Measurements from ENCODE around the gene CLDN9.
A peak's percentile ranks its signal among the peaks of the same experiment; 100 is the strongest.

CLDN9 gene

DNA sequence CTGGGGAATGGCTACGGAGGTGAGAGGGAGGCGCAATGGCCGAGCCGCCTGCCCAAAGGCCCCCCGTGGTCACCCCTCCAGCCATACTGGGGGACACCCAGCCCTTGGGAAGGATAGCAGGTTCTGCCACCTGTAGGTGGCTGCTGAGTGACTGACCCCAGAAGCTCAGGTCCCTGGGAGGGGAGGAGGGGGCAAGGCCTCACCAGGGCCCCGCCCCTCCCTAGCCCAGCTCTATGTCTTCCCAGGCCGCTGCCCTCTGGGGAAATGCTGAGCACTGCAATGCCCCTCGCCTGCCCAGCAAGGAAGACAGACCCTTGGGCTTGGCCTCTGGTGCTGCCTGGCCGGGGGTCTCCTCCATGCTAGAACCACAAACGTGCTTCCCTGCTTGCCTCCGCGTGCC is 11.4 kb upstream of the CLDN9 start:
- Histone ChIP-seq H3K9ac (ENCODE audit: low read length) (no peak overlapping the region), H3K79me2 (ENCODE audit: low read length) (no peaks in the 10 kb centered on the region), H3F3A (ENCODE audit: insufficient read depth, low read length) (no peaks in the 10 kb centered on the region), H3K9me3 (replicated peaks; ENCODE audit: insufficient read depth, low read length) (no peaks in the 10 kb centered on the region), H3K27me3 (replicated peaks; ENCODE audit: insufficient read depth, low read length) (peaks cover 64% of the 10 kb centered on the region), H4K20me1 (ENCODE audit: insufficient read depth, low read length) (no peaks in the 10 kb centered on the region), H3K4me1 (ENCODE audit: low read length) (no peaks in the 10 kb centered on the region), H3K4me2 (ENCODE audit: low read depth, low read length) (no peak overlapping the region), H3K36me3 (replicated peaks; ENCODE audit: insufficient read depth, low read length) (no peaks in the 10 kb centered on the region), H3K9me2 (replicated peaks; ENCODE audit: insufficient read depth, low read length) (no peaks in the 10 kb centered on the region), H3K4me3 (ENCODE audit: low read length) (no peak overlapping the region), H2AFZ (ENCODE audit: low read length) (no peak overlapping the region), H3K27ac (ENCODE audit: low read length) (no peak overlapping the region)
- DNase-seq = no peak
- TF ChIP-seq EZH2phosphoT487 (IDR thresholded peaks at IDR 0.05; ENCODE audit: low read length) = no peak
- TF ChIP-seq EZH2 (optimal IDR thresholded peaks at IDR 0.05; ENCODE audit: low read depth, low read length) = no peak
- TF ChIP-seq, protein P1, sequence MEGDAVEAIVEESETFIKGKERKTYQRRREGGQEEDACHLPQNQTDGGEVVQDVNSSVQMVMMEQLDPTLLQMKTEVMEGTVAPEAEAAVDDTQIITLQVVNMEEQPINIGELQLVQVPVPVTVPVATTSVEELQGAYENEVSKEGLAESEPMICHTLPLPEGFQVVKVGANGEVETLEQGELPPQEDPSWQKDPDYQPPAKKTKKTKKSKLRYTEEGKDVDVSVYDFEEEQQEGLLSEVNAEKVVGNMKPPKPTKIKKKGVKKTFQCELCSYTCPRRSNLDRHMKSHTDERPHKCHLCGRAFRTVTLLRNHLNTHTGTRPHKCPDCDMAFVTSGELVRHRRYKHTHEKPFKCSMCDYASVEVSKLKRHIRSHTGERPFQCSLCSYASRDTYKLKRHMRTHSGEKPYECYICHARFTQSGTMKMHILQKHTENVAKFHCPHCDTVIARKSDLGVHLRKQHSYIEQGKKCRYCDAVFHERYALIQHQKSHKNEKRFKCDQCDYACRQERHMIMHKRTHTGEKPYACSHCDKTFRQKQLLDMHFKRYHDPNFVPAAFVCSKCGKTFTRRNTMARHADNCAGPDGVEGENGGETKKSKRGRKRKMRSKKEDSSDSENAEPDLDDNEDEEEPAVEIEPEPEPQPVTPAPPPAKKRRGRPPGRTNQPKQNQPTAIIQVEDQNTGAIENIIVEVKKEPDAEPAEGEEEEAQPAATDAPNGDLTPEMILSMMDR (IDR thresholded peaks at IDR 0.05; ENCODE audit: low read length) = no peak

DNA sequence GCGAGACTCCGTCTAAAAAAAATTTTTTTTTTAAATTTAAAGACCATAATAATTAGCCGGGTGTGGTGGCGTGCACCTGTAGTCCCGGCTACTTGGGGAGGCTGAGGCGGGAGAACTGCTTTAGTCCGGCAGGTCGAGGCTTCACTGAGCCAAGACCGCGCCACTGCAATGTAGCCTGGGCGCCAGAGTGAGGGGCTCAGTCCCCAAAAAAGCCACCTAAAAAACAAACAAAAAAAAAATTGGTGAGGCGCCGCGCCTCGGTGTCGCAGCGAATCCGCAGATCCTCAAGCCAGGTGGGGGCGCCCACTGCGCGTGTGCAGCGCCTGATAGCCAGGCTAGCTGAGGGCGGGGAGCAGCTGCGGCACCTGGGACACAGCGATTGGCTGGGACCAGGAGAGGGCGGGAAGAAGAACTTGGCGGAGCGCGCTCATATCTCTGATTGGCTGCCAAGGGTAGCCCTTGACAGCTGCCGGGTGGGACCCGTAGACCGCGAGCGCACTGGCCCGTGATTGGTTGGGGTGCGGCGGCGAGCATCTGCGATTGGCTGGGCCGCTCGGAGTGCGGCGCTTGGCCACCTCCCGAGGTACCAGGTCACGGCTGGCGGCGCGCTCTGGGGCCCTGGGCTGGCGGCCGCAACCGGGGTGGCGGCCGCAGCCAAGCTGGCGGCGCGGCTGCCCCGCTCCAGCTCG is 9.0 kb upstream of the CLDN9 start:
- H3K4me2 ChIP-seq (ENCODE audit: low read depth, low read length) = peak overlapping the region; percentile 66; the same call in 1 of the 2 replicates

DNA sequence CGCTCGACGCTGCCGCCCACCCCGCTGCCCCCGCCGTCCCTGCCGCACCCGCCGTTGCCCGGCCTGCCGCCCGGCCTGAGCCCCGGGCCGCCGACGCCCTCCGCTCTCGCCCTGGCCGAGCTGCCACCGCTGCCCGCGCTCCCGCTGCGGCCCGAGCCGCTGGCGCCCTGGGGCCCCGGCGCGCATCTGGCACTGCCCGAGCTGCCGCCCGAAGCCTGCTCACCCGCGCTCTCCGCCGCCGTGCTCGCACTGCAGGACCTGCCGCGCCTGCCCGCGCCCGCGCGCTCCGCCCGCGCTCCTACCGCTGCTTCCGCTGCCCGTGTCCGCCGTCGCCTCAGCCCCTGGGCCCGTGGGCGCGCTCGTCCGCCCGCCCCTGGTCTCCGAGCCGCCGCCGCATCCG is 8.4 kb upstream of the CLDN9 start:
- no peaks in the 10 kb centered on the region for H3K9me3 ChIP-seq (replicated peaks; ENCODE audit: insufficient read depth, low read length)
- peaks cover 3% of the 10 kb centered on the region; the same call in 1 of the 2 replicates for H3F3A ChIP-seq (ENCODE audit: insufficient read depth, low read length)
- H3K36me3 ChIP-seq (replicated peaks; ENCODE audit: insufficient read depth, low read length) = no peaks in the 10 kb centered on the region
- no peak overlapping the region for H3K27ac ChIP-seq (ENCODE audit: low read length)
- no peak overlapping the region for H3K4me2 ChIP-seq (ENCODE audit: low read depth, low read length)
- H3K9me2 ChIP-seq (replicated peaks; ENCODE audit: insufficient read depth, low read length) = no peaks in the 10 kb centered on the region
- DNase-seq = peak; percentile 35
- H3K27me3 ChIP-seq (replicated peaks; ENCODE audit: insufficient read depth, low read length) = peaks cover 54% of the 10 kb centered on the region
- peaks cover 11% of the 10 kb centered on the region for H3K4me1 ChIP-seq (ENCODE audit: low read length)
- no peak overlapping the region for H3K9ac ChIP-seq (ENCODE audit: low read length)
- no peaks in the 10 kb centered on the region for H3K79me2 ChIP-seq (ENCODE audit: low read length)
- no peaks in the 10 kb centered on the region for H4K20me1 ChIP-seq (ENCODE audit: insufficient read depth, low read length)
- H2AFZ ChIP-seq (ENCODE audit: low read length) = no peak overlapping the region
- TF ChIP-seq EZH2 (optimal IDR thresholded peaks at IDR 0.05; ENCODE audit: low read depth, low read length) (no peak), EZH2phosphoT487 (IDR thresholded peaks at IDR 0.05; ENCODE audit: low read length) (no peak)
- TF ChIP-seq, protein P1 (IDR thresholded peaks at IDR 0.05; ENCODE audit: low read length) = no peak
- no peak overlapping the region for H3K4me3 ChIP-seq (ENCODE audit: low read length)

More for the DNA sequence above, 9.0 kb upstream of the CLDN9 start:
- H2AFZ ChIP-seq (ENCODE audit: low read length) = no peak overlapping the region
- no peaks in the 10 kb centered on the region for H3K79me2 ChIP-seq (ENCODE audit: low read length)
- H3K9me3 ChIP-seq (replicated peaks; ENCODE audit: insufficient read depth, low read length) = no peaks in the 10 kb centered on the region
- DNase-seq = peak; percentile 99
- H3K4me3 ChIP-seq (ENCODE audit: low read length) = no peak overlapping the region
- no peaks in the 10 kb centered on the region for H3K9me2 ChIP-seq (replicated peaks; ENCODE audit: insufficient read depth, low read length)
- no peak overlapping the region for H3K9ac ChIP-seq (ENCODE audit: low read length)
- H3K27me3 ChIP-seq (replicated peaks; ENCODE audit: insufficient read depth, low read length) = peaks cover 54% of the 10 kb centered on the region
- peaks cover 3% of the 10 kb centered on the region; the same call in 1 of the 2 replicates for H3F3A ChIP-seq (ENCODE audit: insufficient read depth, low read length)
- peaks cover 11% of the 10 kb centered on the region for H3K4me1 ChIP-seq (ENCODE audit: low read length)
- H3K36me3 ChIP-seq (replicated peaks; ENCODE audit: insufficient read depth, low read length) = no peaks in the 10 kb centered on the region
- H3K27ac ChIP-seq (ENCODE audit: low read length) = no peak overlapping the region
- TF ChIP-seq EZH2 (optimal IDR thresholded peaks at IDR 0.05; ENCODE audit: low read depth, low read length) = no peak
- TF ChIP-seq, protein P1 (IDR thresholded peaks at IDR 0.05; ENCODE audit: low read length) = peak; percentile 48
- no peak for TF ChIP-seq EZH2phosphoT487 (IDR thresholded peaks at IDR 0.05; ENCODE audit: low read length)
- H4K20me1 ChIP-seq (ENCODE audit: insufficient read depth, low read length) = no peaks in the 10 kb centered on the region

Measured in MM.1S (cell line).